ENCODE measurements around the gene SLAMF1.

- peak in 2 of 3 experiments; percentile 31 to 35 for TF ChIP-seq CTCF (IDR thresholded peaks at IDR 0.05)
- no peak for TF ChIP-seq POLR2A (IDR thresholded peaks at IDR 0.05; ENCODE audit: low read depth)
Measured at GRCh38 chr1:160618763-160619274, 28.0 kb downstream of the SLAMF1 start.
